ENCODE results near the gene EOGT.

Gene EOGT

DNA sequence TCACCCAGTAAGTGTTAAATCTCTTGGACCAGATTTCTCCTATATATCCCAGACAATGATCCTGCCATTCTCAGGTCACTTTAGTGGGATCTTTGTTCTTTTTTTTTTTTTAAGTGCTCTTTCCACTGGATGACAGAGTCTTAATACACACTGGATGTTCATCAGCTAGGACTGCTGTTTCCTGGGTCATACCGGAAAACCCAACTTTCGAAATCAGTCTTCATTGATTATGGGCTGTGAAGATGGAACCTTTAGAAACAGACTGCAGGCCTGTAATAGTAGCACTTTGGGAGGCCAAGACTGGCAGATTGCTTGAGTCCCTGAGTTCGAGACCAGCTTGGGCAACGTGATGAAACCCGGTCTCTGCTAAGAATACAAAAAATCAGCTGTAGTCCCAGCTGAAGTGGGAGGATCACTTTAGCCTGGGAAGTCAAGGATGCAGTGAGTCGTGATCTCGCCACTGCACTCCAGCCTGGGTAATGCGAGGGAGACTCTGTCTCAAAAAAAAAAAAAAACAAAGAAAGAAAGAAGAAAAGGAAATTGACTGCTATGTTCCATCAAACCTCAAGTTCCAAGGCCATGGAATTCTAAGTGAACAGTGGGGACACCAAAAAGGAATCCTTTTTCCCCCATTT, 2.3 kb downstream of the EOGT start:
- peak in 1 of 2 donors; percentile 42 for DNase-seq (ENCODE audit: low read depth in 2 of 2)
- no peak overlapping the region for H3K4me3 ChIP-seq (replicated peaks in 1 of 2; ENCODE audit: low read depth in 2 of 2, low read length in 2 of 2)
- TF ChIP-seq, protein P1, sequence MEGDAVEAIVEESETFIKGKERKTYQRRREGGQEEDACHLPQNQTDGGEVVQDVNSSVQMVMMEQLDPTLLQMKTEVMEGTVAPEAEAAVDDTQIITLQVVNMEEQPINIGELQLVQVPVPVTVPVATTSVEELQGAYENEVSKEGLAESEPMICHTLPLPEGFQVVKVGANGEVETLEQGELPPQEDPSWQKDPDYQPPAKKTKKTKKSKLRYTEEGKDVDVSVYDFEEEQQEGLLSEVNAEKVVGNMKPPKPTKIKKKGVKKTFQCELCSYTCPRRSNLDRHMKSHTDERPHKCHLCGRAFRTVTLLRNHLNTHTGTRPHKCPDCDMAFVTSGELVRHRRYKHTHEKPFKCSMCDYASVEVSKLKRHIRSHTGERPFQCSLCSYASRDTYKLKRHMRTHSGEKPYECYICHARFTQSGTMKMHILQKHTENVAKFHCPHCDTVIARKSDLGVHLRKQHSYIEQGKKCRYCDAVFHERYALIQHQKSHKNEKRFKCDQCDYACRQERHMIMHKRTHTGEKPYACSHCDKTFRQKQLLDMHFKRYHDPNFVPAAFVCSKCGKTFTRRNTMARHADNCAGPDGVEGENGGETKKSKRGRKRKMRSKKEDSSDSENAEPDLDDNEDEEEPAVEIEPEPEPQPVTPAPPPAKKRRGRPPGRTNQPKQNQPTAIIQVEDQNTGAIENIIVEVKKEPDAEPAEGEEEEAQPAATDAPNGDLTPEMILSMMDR (IDR thresholded peaks at IDR 0.05; ENCODE audit: low read depth, low read length) = no peak

DNA sequence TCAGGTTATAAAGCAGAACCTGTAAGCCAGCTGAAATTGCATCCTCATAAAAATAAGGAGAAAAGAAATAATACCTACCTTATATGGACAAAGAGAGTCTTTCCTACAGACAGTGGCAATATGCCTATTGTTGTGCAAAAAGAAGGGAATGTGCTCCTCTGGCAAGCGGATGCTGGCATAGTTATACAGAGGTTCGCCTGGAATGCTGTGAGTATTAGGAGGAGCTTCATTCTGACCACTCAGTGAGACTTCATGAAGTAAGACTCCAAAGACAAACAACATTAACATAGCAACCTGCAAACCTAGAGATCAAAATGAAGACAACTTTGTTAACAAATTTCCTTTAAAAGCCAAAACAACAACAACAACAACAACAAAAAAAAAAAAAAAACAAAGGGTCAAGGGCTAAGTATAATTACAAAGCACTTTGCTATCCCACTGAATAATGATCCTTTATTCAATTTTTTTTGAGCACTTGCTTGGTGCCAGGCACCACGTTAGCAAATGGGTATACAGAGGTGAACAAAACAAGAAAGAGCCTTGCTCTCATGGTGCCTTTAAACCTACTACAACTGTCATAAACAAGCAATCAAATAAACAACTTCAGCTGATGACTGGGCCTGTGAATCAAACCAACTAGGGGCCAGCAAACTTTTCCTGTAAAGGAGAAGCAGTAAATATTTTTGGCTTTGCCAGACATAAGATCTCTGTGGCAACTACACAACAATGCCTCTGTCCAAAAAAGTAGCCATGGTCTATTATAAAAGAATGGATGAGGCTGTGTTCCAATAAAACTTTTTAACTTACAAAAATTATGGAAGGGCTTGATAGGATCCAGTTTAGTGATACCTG, 3.7 kb downstream of the EOGT start:
- peak; percentile 87 to 95 for DNase-seq (ENCODE audit: low read depth in 2 of 2)

DNA sequence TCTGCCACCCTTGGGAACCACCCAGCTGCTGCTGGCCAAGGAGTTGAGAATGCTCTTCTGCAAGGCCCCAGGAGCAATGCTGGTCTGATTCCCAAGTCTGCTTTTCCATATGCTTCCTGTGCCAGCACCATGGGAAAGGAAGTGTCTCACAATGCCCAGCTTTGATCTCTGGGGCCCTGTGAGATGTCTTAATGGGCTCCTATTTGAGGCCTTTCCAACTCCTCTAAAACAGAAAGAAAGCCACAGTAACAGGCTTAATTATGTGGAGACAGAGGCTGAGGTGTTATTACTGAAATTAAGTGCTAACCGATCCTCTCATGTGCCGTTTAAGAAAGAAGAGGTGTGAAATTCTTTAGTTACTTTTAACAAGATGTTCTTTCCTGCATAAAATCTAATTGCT, 4.5 kb downstream of the EOGT start:
- TF ChIP-seq, protein P1 (IDR thresholded peaks at IDR 0.05; ENCODE audit: low read depth, low read length) = no peak
- peak in 1 of 2 donors; percentile 59 for DNase-seq (ENCODE audit: low read depth in 2 of 2)
- no peak overlapping the region for H3K4me3 ChIP-seq (replicated peaks in 1 of 2; ENCODE audit: low read depth in 2 of 2, low read length in 2 of 2)

More for the DNA sequence above, 3.7 kb downstream of the EOGT start:
- TF ChIP-seq, protein P1 (IDR thresholded peaks at IDR 0.05; ENCODE audit: low read depth, low read length) = no peak
- no peak overlapping the region for H3K4me3 ChIP-seq (replicated peaks in 1 of 2; ENCODE audit: low read depth in 2 of 2, low read length in 2 of 2)

DNA sequence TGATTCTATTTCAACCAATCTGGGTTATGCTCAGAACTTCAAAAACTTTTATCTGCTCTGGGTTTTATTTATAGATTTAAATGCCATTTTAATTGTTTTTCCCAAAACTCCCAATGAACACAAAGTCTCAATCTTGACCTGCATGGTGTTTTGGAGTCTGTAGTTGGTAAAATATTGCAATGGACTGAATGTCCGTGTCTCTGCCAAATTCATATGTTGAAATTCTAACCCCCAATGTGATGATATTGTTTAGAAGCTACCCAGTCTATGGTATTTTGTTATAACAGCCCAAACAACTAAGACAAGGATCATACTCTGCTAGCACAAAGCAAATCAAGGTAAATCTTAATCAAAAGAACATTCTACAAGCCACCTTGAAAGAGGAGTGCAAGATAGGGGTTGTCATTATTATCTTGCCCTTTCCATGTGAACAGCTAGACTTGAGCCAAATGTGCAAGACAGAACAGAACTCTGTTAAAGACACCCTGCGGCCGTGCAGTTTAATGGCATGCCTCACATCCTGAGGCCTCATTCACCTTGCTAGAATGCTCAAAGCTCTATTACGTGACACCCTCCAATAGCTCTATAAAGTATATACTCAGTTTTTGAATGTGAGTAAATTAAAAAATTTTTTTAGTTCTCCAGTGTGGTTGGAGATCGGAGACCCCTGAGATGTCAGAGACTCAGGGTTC, 7.5 kb downstream of the EOGT start:
- no peak for DNase-seq (ENCODE audit: low read depth in 2 of 2)
- TF ChIP-seq, protein P1 (IDR thresholded peaks at IDR 0.05; ENCODE audit: low read depth, low read length) = no peak
- no peak overlapping the region for H3K4me3 ChIP-seq (replicated peaks in 1 of 2; ENCODE audit: low read depth in 2 of 2, low read length in 2 of 2)

DNA sequence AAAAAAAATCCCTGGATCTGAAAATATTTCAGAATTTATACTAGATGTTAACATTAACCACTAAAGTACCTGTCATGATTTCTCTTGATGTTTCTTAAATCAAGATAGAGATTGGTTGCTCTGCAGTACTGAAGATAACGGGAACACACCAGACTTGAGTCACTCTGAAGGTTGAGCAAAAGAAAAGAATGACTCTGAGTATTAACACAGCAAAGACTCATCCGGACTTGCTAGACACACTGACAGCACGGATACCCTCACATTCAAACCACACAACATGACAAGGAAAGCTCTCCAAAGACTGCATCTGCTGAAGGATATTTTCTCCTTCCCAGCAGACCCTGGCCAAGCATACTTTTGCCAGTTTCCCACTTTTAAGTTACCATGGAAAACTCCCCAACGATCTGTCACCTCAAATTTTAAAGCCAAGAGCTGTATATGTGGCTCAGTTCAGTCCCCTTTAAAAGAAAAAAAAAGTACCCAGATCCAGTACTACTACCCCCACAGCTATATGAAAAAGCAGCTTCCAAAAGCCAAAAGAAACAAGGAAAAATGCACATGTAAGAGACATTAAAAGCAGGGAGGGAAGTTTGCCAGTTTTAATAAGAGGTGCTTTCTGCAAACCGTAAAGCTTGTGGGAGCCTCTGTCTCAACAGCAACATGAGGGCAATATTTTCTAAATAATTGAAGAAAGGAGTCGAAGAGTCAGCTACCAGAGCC, 8.3 kb downstream of the EOGT start:
- no peak overlapping the region for H3K4me3 ChIP-seq (replicated peaks in 1 of 2; ENCODE audit: low read depth in 2 of 2, low read length in 2 of 2)
- peak; percentile 11 to 33 for DNase-seq (ENCODE audit: low read depth in 2 of 2)
- TF ChIP-seq, protein P1 (IDR thresholded peaks at IDR 0.05; ENCODE audit: low read depth, low read length) = no peak

DNA sequence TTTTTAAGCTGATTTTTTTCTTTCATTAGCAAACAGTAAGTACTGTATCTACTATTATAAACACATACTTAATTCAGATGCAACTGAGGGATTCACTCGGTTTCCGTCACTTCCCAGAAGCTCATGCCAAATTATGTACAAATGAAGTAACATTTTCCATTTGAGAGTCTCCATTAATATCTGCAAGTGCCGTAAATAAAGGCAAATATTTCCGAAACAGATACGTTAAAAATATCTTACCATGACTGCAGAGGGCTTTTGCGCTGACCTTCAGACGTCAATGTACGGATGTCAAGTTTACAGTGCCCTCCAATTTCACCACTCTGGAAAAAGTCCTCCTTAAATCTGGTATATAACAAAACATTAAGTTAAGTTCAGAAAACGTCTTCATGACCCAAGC, 9.3 kb downstream of the EOGT start:
- TF ChIP-seq, protein P1 (IDR thresholded peaks at IDR 0.05; ENCODE audit: low read depth, low read length) = no peak
- DNase-seq (ENCODE audit: low read depth in 2 of 2) = no peak
- H3K4me3 ChIP-seq (replicated peaks in 1 of 2; ENCODE audit: low read depth in 2 of 2, low read length in 2 of 2) = no peak overlapping the region

Data from cardiac fibroblast (primary cell).